T47D (cell line): Measurements from ENCODE around the gene RPS19BP1.
A peak's percentile ranks its signal among the peaks of the same experiment; 100 is the strongest.

Experiments used
- DNase-seq, 2 experiments: peaks; one replicate each; pipeline versions ENCODE4 v3.0.0 to v3.0.0-alpha.2; 2011 to 2012; ENCODE audit warnings: low read depth in 1 of 2, low spot score in 1 of 2
- JUND ChIP-seq: IDR thresholded peaks from 2 replicates; pipeline ENCODE4 v1.6.1; 2012; ENCODE audit warnings: low read depth
- in situ Hi-C: cut with HindIII; loops from 2 replicates; pipeline ENCODE4 v1.10.0; 2016; ENCODE audit warnings: low sequenced_read_pairs, low pct_unique_long_range_greater_than_20kb

Gene RPS19BP1

DNA sequence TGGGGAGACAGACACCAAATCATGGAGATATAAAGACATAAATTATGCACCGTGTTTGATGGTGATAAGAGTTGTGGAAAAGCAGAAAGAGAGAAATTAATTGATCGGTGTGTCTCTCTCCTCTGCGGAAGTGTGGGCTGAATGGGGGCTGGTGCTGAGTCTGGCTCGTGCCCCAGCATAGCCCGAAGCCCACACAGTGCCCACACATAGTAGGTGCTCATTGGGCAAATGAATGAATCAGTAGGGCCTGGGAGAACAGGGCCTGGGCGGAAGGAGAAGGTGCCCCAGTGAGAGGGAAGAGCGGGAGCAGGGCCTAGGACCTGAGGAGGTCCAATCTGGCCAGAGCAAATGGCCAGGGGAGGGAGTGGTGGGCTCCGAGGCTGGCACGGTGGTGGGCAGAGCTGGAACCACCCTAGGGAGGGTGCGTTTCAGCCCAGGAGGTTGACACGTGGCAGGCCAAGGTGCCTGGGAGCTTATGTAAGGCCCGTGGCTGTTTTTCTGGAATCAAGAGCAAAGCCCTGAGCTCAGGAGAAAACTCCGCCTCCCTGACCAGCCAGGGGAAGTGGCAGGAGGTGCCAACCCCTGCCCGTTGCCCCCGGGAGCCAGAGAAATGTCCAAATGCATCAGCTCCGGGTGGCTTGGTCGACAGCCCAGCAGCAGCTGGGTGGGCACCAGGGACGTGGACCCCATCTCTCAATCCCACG is 35.9 kb upstream of the RPS19BP1 start:
- DNase-seq, result no peak
- no peak for TF ChIP-seq JUND
- in situ Hi-C loops, result no loop called here

DNA sequence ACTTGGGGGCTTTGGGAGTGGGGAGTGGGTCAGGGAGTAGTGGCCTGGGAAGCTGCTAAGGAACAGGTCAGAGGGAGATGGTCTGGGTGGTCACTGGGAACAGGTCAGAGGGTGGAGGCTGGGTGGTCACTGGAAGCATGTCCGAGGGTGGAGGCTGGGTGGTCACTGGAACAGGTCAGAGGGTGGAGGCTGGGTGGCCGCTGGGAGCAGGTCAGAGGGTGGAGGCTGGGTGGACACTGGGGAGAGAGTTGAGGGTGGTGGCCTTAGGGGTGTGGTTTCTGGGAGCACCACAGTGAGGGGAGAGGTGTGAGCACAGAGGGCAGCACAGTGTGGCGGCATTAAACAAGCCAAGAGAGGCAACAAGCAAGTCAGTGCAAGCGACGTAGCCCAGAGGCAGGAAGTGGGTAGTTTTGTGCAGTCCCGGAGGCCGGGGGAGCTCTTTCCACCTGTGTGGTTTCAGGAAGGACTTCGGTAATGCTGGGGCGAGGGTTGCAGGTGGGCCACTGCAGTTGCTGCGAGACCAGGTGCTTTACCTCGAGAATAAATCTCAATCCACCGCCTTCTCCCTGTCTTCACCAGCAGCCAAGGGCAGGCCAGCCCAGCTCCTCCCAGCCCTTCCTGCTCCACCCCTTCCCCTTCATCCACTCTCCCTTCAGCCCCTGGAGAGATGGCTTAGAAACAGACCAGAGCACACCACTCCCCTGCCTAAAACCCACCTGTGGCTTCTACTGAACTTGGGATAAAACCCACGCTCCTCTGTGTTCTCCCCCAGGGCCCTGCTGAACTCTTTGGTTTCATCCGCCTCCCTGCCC is 34.8 kb upstream of the RPS19BP1 start:
- no peak for TF ChIP-seq JUND
- in situ Hi-C loops, result no loop called here
- DNase-seq, result no peak

DNA sequence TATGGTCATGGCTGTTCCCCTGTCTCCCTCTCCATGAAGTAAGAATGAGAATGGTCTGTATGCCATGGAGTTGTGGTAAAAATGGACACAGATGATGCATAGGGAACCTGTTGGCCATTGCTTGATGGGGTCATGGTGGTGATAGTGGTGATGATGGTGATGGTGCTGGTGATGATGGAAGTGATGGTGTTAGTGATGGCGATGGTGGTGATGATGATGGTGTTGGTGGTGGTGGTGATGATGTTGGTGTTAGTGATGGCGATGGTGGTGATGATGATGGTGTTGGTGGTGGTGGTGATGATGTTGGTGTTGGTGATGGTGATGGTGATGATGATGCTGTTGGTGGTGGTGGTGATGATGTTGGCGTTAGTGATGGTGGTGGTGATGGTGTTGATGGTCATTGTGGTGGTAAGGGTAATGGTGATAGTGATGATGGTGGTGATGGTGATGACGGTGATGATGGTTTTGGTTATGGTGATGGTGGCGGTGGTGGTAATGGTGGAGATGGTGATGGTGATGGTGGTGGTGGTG is 32.9 kb upstream of the RPS19BP1 start:
- in situ Hi-C loops, result no loop called here
- no peak for TF ChIP-seq JUND
- no peak for DNase-seq

DNA sequence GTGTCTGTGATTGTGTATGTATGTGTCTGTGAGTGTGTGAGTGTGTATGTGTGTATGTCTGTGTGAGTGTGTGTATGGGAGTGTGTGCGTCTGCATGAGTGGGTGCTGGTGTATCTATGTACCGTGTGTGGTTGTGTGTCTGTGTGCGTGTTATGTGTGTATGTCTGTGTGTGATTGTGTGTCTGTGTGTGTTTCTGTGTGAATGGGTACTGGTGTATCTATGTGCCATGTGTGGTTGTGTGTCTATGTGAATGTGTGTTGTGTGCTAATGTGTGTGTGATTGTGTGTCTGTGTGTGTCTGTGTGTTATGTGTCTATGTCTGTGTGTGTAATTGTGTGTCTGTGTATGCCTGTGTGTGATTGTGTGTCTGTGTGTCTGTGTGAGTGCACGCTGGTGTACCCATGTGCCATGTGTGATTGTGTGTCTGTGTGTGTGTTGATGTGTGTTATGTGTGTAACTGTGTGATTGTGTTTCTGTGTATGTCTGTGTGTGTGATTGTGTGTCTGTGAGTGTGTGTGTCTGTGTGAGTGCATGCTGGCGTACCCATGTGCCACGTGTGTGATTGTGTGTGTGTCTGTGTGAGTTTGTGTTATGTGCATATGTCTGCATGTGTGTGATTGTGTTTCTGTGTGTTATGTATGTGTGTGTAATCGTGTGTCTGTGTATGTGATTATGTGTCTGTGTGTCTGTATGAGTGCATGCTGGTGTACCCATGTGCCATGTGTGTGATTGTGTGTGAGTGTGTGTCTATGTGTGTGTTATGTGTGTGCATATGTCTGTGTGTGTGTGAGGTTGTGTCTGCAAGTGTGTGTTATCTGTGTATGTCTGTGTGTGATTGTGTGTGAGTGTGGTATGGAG is 31.3 kb upstream of the RPS19BP1 start:
- in situ Hi-C loops, result no loop called here
- DNase-seq, result no peak
- TF ChIP-seq JUND, result no peak

DNA sequence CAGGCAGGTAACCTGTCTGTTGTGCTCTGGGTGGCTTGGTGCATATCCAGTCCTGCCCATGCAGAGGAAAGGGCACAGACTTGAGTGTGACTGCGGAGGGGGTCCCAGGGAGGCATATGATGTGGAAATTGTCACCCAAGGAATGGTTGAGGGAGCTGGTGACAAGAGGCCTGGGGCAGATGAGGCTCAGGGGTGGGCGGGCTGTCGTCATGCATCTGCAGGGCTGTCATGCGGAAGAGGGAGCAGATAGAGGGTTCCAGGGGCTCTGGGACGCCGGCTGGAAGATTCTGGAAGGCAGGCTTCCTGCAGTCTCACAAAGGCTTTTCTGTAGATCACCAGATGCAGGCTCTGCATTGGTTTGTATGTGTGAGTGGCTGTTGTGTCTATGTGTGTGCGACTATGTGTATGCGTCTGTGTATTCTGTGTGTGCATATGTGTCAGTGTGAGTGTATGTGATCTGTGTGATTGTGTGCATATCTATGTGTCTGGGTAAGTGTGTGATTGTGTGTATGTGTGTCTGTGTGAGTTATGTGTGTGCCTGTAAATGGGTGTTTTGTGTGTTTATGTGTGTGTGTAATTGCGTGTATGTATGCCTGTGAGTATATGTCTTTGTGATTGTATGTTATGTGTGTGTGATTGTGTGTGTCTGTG is 30.4 kb upstream of the RPS19BP1 start:
- in situ Hi-C loops, result no loop called here
- TF ChIP-seq JUND, result no peak
- no peak for DNase-seq

DNA sequence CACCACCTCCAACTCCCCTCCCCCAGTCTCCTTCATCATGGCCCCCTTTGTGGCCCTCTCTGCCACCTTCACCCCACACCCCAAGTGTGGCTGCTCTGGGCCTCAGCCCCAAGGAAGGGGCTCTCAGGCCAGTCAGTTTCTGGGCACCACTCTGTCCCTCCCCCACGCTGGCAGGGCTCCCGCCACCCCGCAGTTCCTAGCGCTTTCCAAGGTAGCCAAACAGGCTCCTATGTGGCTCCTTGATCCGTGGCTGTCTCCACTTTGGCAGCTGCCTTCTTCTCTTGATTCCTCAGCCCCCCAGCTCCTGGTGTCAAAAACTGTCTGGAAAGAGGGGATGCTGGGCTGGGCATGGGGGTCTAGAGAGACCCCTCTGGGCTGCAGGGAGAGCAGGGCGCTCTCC is 27.6 kb upstream of the RPS19BP1 start:
- no peak for TF ChIP-seq JUND
- DNase-seq, result peak; percentile 58 to 69
- in situ Hi-C loops, result no loop called here

DNA sequence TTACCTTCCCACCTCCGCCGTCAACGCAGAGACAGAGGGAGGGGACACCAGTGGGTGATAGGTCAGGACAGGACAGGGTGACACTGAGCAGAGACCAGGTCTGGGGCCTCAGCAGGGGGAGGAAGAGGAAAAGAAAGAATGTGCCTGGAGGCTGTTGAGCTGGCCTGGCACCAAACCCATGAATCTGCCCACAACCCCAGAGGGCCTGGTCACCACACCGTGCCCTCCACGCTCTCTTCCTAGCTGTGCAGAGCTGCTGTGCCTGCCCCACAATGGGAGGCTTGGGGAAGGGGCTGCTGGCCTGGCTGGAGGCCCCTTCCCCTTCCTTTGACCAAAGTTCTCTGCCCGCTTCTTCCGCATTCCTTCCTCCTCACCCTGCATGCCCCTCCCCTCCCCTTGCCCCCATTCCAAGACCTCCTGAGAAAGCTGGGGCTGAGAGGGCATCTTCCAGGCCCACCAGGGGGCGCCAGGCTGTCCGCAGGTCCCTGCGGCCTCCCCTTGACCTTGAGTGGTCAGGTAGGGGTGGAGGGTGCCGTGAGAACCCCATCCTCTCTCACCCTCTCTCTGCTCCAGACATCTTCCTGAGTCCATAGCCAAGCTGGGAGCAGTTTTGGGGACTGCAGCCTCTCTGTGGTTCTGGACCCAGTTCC is 27.0 kb upstream of the RPS19BP1 start:
- in situ Hi-C loops, result no loop called here
- DNase-seq, result peak; percentile 58 to 63
- no peak for TF ChIP-seq JUND

DNA sequence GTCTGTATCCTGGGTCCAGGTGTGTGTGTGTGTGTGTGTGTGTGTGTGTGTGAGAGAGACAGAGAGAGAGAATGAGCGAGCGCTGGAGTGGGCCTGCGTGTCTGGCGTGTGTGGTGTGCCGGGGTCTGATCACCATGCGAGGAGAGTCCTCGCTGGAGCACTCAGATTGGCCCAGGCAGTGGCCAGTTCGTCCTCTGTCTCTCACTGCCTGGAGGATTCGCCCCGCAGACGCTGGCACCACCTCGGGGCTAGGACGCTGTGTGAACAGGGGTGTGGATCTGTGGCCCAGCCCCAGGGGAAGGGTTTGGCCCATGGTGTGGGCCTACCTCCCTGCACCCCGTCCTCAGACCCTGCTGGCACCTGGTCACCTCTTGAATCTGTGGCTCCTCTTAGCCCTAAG is 26.4 kb upstream of the RPS19BP1 start:
- no peak for TF ChIP-seq JUND
- DNase-seq, result no peak
- in situ Hi-C loops, result no loop called here

DNA sequence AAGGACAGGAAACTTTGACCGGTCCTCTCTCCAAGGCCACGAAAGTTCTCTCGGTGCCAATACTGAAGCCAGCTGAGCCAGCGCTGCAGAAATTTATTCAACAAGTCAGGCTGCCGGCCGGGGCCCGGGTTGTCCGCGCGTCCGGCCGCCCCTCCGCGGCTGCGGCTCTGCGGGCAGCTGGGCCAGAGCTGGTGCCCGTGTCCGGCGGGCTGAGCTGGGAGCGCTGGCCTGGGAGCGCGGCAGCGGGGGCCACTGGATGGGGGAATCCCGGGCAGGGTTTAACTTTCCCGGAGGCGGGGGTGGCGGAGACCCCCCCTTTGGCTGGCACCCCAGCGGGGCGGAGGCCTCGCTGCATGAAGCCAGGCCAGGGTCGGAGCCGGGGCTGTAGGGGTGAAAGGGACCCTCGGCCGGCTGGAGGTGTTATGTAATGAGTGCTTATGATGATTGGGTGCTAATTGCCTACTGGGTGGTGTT is 25.7 kb upstream of the RPS19BP1 start:
- no peak for TF ChIP-seq JUND
- in situ Hi-C loops, result no loop called here
- DNase-seq, result peak in 1 of 2 experiments; percentile 9

DNA sequence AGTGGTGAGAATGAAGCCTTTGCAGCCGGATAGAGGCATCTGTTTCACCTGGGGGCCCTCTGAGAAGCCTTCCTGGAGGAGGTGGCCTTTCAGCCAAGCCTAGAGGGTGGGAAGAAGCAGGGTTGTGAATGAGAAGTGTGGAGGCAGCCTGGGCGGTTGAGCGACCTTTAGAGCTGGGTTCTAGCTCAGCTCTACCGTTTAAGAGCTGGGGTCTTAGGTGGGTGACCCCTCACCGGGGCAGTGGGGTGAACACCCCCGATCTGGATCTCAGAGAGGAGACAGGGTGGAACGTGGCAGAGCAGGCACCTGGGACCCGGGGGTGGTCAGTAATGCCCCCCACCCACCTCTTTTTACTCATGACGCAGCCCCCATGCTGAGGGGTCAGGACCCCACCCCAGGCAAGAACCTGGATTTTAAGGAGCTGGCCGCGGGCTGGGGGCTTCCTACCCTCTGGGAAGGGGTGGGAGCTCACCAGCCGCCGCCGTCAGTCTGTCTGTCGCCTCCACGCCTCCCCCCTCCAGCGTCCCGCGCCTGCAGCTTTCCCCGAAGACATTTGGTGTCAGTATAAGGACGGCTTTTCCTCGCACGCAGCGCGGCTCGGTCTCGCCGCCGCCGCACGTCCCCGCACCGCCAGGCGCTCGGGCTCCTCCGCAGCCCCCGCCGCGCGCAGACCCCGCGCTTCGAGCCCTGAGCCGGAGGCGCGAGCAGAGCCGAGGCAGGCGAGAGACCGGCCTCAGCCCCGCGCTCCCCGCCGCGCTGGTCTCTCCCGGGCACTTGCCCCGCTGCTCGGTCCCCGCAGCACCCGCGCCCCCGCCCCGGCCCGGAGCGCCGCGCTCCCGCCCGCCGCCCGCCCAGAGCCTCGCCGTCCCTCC is 24.7 kb upstream of the RPS19BP1 start:
- in situ Hi-C loops, result no loop called here
- peak; percentile 51 to 56 for DNase-seq
- no peak for TF ChIP-seq JUND

DNA sequence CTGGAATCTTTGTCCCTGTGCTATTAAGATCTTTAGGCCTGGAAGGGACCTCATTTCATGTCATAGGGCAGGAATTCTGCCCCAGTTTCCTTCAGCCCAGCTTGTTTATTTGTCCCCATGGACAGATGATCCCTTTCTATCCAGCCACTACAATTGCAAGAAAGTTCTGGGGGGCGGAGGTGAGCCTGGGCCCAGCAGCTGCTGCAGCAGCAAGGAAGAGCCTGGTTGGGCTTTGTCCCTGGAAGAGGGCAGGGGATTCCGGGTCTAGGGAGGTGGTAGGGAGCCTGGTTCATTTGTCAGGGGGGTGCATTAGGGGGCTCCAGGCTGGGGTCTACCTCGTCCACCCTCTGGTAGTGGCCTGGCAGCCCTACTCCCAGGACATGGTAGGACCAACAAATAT is 21.6 kb upstream of the RPS19BP1 start:
- in situ Hi-C loops, result no loop called here
- TF ChIP-seq JUND, result no peak
- no peak for DNase-seq
